GM13977 (cell line): Measurements from ENCODE around the gene TTLL6.
"Not testable (repeated sequence)": the region's sequence is repeated elsewhere in the genome, so short reads cannot be mapped to it uniquely, and the experiment has no call there.

Experiments
- DNase-seq: peaks from one replicate; pipeline ENCODE4 v3.0.0; 2012; ENCODE audit warnings: low spot score
- CTCF ChIP-seq: IDR thresholded peaks from 2 replicates; pipeline ENCODE4 v1.5.1; 2012; ENCODE audit warnings: mild to moderate bottlenecking, control low read depth; ENCODE audit not compliant: insufficient read depth; ENCODE audit errors: extremely low read depth, missing control alignments
- in situ Hi-C: fragments of 300-500 bp; cut with MboI; formaldehyde crosslinking; loops from one replicate; pipeline ENCODE4 v1.12.0; 2022; ENCODE audit warnings: low sequenced_read_pairs, low pct_unique_long_range_greater_than_20kb, mixed read lengths, inconsistent platforms; ENCODE audit not compliant: unreplicated experiment

The TTLL6 gene

GRCh38 chr17:48800626-48801217 lies 16.3 kb downstream of the TTLL6 start:
- in situ Hi-C loops = loop anchor here (25.0 kb wide), 1 partner anchor 237 kb away; no protein-coding TSS in a partner anchor
- DNase-seq = no peak
- TF ChIP-seq CTCF = no peak

GRCh38 chr17:48799069-48799723 lies 17.8 kb downstream of the TTLL6 start:
- in situ Hi-C loops = no loop called here
- TF ChIP-seq CTCF = no peak
- no peak for DNase-seq

GRCh38 chr17:48796163-48796522 lies 20.9 kb downstream of the TTLL6 start:
- DNase-seq, in situ Hi-C loops: not testable (repeated sequence)

GRCh38 chr17:48795444-48796162 lies 21.4 kb downstream of the TTLL6 start:
- in situ Hi-C loops = no loop called here
- no peak for TF ChIP-seq CTCF
- DNase-seq = no peak

- no peak for TF ChIP-seq CTCF
- no peak for DNase-seq
- in situ Hi-C loops = no loop called here
These were observed 24.8 kb downstream of the TTLL6 start for GRCh38 chr17:48792033-48792798.

GRCh38 chr17:48791128-48792032 lies 25.6 kb downstream of the TTLL6 start:
- peak; percentile 54 for TF ChIP-seq CTCF
- peak; percentile 65 for DNase-seq
- in situ Hi-C loops = no loop called here
